ENCODE measurements around the gene PAM16.

- TF ChIP-seq CTCF (IDR thresholded peaks at IDR 0.05) = no peak
- TF ChIP-seq POLR2AphosphoS5 (IDR thresholded peaks at IDR 0.05) = no peak
- no peak for TF ChIP-seq EP300 (IDR thresholded peaks at IDR 0.05)
Observed at GRCh38 chr16:4317532-4318450, 33.3 kb downstream of the PAM16 start.
